ENCODE measurements around the gene ZNF664.

ZNF664 gene

GRCh38 chr12:123942238-123942653, 30.8 kb upstream of the ZNF664 start:
- Histone ChIP-seq H2BK12ac (ENCODE audit: low read length in 2 of 2) (no peak overlapping the region), H3K36me3 (ENCODE audit: control insufficient read depth in 1 of 2, insufficient read depth in 2 of 2, low read depth in 1 of 2, low read length in 2 of 2) (peaks cover 60 to 67% of the 10 kb centered on the region in 2 experiments), H3K27ac (ENCODE audit: low read length, poor library complexity, severe bottlenecking) (peak overlapping the region; percentile 42), H4K8ac (ENCODE audit: low read length) (no peak overlapping the region), H3K23ac (ENCODE audit: low read length in 2 of 2) (no peak overlapping the region), H3K9ac (ENCODE audit: low read length) (no peak overlapping the region), H3K4me1 (ENCODE audit: control insufficient read depth, insufficient read depth, low read depth, low read length) (peaks cover 25% of the 10 kb centered on the region), H2BK120ac (ENCODE audit: low read depth, low read length) (no peak overlapping the region), H2BK5ac (ENCODE audit: low read depth, low read length, poor library complexity, severe bottlenecking) (no peak overlapping the region), H3K4me2 (ENCODE audit: low read length, poor library complexity, severe bottlenecking) (no peak overlapping the region), H3K9me3 (ENCODE audit: control insufficient read depth, low read length) (peaks cover 9% of the 10 kb centered on the region), H2AK5ac (ENCODE audit: low read length, severe bottlenecking) (no peak overlapping the region), H3K14ac (ENCODE audit: low read length in 2 of 2) (no peak overlapping the region), H3K18ac (ENCODE audit: low read depth in 1 of 2, low read length in 2 of 2) (no peak overlapping the region), H3K4me3 (ENCODE audit: insufficient read depth in 1 of 2, low read depth in 1 of 2, low read length in 2 of 2) (no peak overlapping the region), H3K79me1 (replicated peaks; ENCODE audit: low read length, poor library complexity, severe bottlenecking) (peaks cover 31% of the 10 kb centered on the region), H2BK15ac (ENCODE audit: low read depth, poor library complexity, severe bottlenecking) (no peak overlapping the region), H3K4ac (ENCODE audit: low read depth in 1 of 2, low read length in 2 of 2) (no peak overlapping the region), H4K91ac (ENCODE audit: low read length) (no peak overlapping the region), H2AFZ (ENCODE audit: low read depth, low read length) (no peak overlapping the region), H3K27me3 (ENCODE audit: control insufficient read depth in 1 of 2, insufficient read depth in 1 of 2, low read length in 2 of 2) (no peaks in the 10 kb centered on the region)
- WGBS: 78% methylated on average over 9 of the region's 10 CpGs
- peak; percentile 53 for DNase-seq

DNA sequence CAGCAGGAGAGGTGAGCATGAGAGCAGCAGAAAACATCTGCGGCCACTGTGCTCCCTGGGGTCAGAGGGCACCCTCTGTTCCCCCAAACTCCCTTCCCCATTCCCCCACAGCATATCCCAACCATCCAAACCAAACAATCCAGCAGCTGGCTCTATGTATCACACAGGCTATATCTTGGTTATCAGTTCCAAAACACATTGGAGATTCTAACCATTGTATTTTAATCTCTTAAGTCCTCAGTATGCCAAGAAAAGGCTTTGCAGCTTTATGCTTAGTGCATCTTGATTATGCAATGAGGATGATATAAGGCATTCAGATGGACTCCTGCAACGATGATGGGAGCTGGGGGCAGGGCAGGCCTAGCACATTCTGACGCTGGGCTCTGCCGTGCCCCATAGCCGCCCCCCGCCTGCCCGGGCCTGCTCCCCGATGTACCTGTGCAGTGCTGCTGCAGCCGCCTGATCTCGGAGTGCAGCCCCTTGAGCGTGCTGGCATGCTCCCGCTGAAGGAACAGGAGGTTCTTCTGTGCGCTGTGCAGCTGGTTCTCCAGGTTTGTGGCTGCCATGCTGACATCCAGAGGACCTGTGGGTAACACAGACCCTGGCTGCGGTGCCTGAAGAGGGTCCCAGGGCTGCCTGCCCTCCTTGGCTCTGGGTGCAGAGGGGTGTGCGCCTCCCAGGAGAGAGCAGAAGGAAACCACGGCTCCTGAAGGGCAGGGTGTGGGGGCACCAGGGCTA, 29.9 kb upstream of the ZNF664 start:
- no peak overlapping the region for H2BK12ac ChIP-seq (ENCODE audit: low read length in 2 of 2)
- 95% methylated on average over 16 of the region's 16 CpGs for WGBS
- peaks cover 9% of the 10 kb centered on the region for H3K9me3 ChIP-seq (ENCODE audit: control insufficient read depth, low read length)

GRCh38 chr12:123943816-123944215, 29.2 kb upstream of the ZNF664 start:
- Histone ChIP-seq H3K79me1 (replicated peaks; ENCODE audit: low read length, poor library complexity, severe bottlenecking) (peaks cover 34% of the 10 kb centered on the region), H3K9ac (ENCODE audit: low read length) (no peak overlapping the region), H2AFZ (ENCODE audit: low read depth, low read length) (no peak overlapping the region), H3K4me2 (ENCODE audit: low read length, poor library complexity, severe bottlenecking) (no peak overlapping the region), H3K23ac (ENCODE audit: low read length in 2 of 2) (no peak overlapping the region), H2AK5ac (ENCODE audit: low read length, severe bottlenecking) (no peak overlapping the region), H3K14ac (ENCODE audit: low read length in 2 of 2) (no peak overlapping the region), H3K4ac (ENCODE audit: low read depth in 1 of 2, low read length in 2 of 2) (no peak overlapping the region), H3K27me3 (ENCODE audit: control insufficient read depth in 1 of 2, insufficient read depth in 1 of 2, low read length in 2 of 2) (no peaks in the 10 kb centered on the region), H2BK5ac (ENCODE audit: low read depth, low read length, poor library complexity, severe bottlenecking) (no peak overlapping the region), H4K8ac (ENCODE audit: low read length) (no peak overlapping the region), H2BK12ac (ENCODE audit: low read length in 2 of 2) (no peak overlapping the region), H3K18ac (ENCODE audit: low read depth in 1 of 2, low read length in 2 of 2) (no peak overlapping the region), H2BK15ac (ENCODE audit: low read depth, poor library complexity, severe bottlenecking) (no peak overlapping the region), H2BK120ac (ENCODE audit: low read depth, low read length) (no peak overlapping the region), H3K4me3 (ENCODE audit: insufficient read depth in 1 of 2, low read depth in 1 of 2, low read length in 2 of 2) (no peak overlapping the region), H3K27ac (ENCODE audit: low read length, poor library complexity, severe bottlenecking) (no peak overlapping the region), H3K9me3 (ENCODE audit: control insufficient read depth, low read length) (peaks cover 9% of the 10 kb centered on the region), H4K91ac (ENCODE audit: low read length) (no peak overlapping the region), H3K36me3 (ENCODE audit: control insufficient read depth in 1 of 2, insufficient read depth in 2 of 2, low read depth in 1 of 2, low read length in 2 of 2) (peaks cover 57 to 63% of the 10 kb centered on the region in 2 experiments), H3K4me1 (ENCODE audit: control insufficient read depth, insufficient read depth, low read depth, low read length) (peaks cover 18% of the 10 kb centered on the region)
- no peak for DNase-seq
- 87% methylated on average over 5 of the region's 5 CpGs for WGBS

More for the DNA sequence above, 29.9 kb upstream of the ZNF664 start:
- peaks cover 57 to 59% of the 10 kb centered on the region in 2 experiments for H3K36me3 ChIP-seq (ENCODE audit: control insufficient read depth in 1 of 2, insufficient read depth in 2 of 2, low read depth in 1 of 2, low read length in 2 of 2)
- H2AK5ac ChIP-seq (ENCODE audit: low read length, severe bottlenecking): peak overlapping the region; percentile 44
- no peak overlapping the region for H3K23ac ChIP-seq (ENCODE audit: low read length in 2 of 2)
- peaks cover 21% of the 10 kb centered on the region for H3K4me1 ChIP-seq (ENCODE audit: control insufficient read depth, insufficient read depth, low read depth, low read length)
- DNase-seq: no peak
- no peaks in the 10 kb centered on the region for H3K27me3 ChIP-seq (ENCODE audit: control insufficient read depth in 1 of 2, insufficient read depth in 1 of 2, low read length in 2 of 2)
- peak overlapping the region; percentile 48 for H3K27ac ChIP-seq (ENCODE audit: low read length, poor library complexity, severe bottlenecking)
- H2BK5ac ChIP-seq (ENCODE audit: low read depth, low read length, poor library complexity, severe bottlenecking): no peak overlapping the region
- H4K91ac ChIP-seq (ENCODE audit: low read length): no peak overlapping the region
- H3K4me2 ChIP-seq (ENCODE audit: low read length, poor library complexity, severe bottlenecking): peak overlapping the region; percentile 19
- no peak overlapping the region for H3K9ac ChIP-seq (ENCODE audit: low read length)
- peak overlapping the region; percentile 21 for H4K8ac ChIP-seq (ENCODE audit: low read length)
- no peak overlapping the region for H3K4me3 ChIP-seq (ENCODE audit: insufficient read depth in 1 of 2, low read depth in 1 of 2, low read length in 2 of 2)
- H2BK120ac ChIP-seq (ENCODE audit: low read depth, low read length): no peak overlapping the region
- H2AFZ ChIP-seq (ENCODE audit: low read depth, low read length): no peak overlapping the region
- H2BK15ac ChIP-seq (ENCODE audit: low read depth, poor library complexity, severe bottlenecking): no peak overlapping the region
- H3K79me1 ChIP-seq (replicated peaks; ENCODE audit: low read length, poor library complexity, severe bottlenecking): peaks cover 34% of the 10 kb centered on the region
- H3K18ac ChIP-seq (ENCODE audit: low read depth in 1 of 2, low read length in 2 of 2): no peak overlapping the region
- H3K14ac ChIP-seq (ENCODE audit: low read length in 2 of 2): no peak overlapping the region
- H3K4ac ChIP-seq (ENCODE audit: low read depth in 1 of 2, low read length in 2 of 2): no peak overlapping the region

DNA sequence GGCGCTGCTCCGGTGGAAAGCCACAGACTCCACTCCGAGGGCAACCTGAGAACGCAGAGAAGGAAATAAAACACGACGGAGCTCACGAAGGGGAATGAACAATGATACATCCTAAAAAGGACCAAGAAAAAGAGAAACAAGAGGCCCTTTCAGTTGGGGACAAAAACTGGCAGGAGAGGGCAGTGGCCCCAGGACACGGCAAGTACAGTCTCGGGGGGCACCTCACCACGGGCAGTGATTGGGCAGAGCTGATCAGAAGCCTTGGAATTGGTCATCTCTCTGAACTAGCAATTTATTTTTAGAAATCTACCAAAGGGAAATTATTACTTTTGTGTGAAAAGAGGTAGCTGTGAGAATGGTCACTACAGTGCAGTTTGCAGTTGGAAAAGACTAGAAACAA, 28.3 kb upstream of the ZNF664 start:
- no peak for DNase-seq
- no peak overlapping the region for H2AK5ac ChIP-seq (ENCODE audit: low read length, severe bottlenecking)
- no peak overlapping the region for H4K91ac ChIP-seq (ENCODE audit: low read length)
- no peak overlapping the region for H3K14ac ChIP-seq (ENCODE audit: low read length in 2 of 2)
- H3K4me2 ChIP-seq (ENCODE audit: low read length, poor library complexity, severe bottlenecking): no peak overlapping the region
- H3K4me3 ChIP-seq (ENCODE audit: insufficient read depth in 1 of 2, low read depth in 1 of 2, low read length in 2 of 2): no peak overlapping the region
- H3K4ac ChIP-seq (ENCODE audit: low read depth in 1 of 2, low read length in 2 of 2): no peak overlapping the region
- H3K9ac ChIP-seq (ENCODE audit: low read length): no peak overlapping the region
- H3K27me3 ChIP-seq (ENCODE audit: control insufficient read depth in 1 of 2, insufficient read depth in 1 of 2, low read length in 2 of 2): no peaks in the 10 kb centered on the region
- H4K8ac ChIP-seq (ENCODE audit: low read length): no peak overlapping the region
- peaks cover 23% of the 10 kb centered on the region for H3K4me1 ChIP-seq (ENCODE audit: control insufficient read depth, insufficient read depth, low read depth, low read length)
- WGBS: 96% methylated on average over 10 of the region's 10 CpGs
- peaks cover 34% of the 10 kb centered on the region for H3K79me1 ChIP-seq (replicated peaks; ENCODE audit: low read length, poor library complexity, severe bottlenecking)
- no peak overlapping the region for H3K18ac ChIP-seq (ENCODE audit: low read depth in 1 of 2, low read length in 2 of 2)
- peaks cover 52 to 60% of the 10 kb centered on the region in 2 experiments for H3K36me3 ChIP-seq (ENCODE audit: control insufficient read depth in 1 of 2, insufficient read depth in 2 of 2, low read depth in 1 of 2, low read length in 2 of 2)
- H2BK120ac ChIP-seq (ENCODE audit: low read depth, low read length): no peak overlapping the region
- H3K27ac ChIP-seq (ENCODE audit: low read length, poor library complexity, severe bottlenecking): no peak overlapping the region
- no peak overlapping the region for H2BK15ac ChIP-seq (ENCODE audit: low read depth, poor library complexity, severe bottlenecking)
- no peak overlapping the region for H3K23ac ChIP-seq (ENCODE audit: low read length in 2 of 2)
- H2BK12ac ChIP-seq (ENCODE audit: low read length in 2 of 2): no peak overlapping the region
- no peak overlapping the region for H2AFZ ChIP-seq (ENCODE audit: low read depth, low read length)
- H3K9me3 ChIP-seq (ENCODE audit: control insufficient read depth, low read length): peaks cover 9% of the 10 kb centered on the region
- H2BK5ac ChIP-seq (ENCODE audit: low read depth, low read length, poor library complexity, severe bottlenecking): no peak overlapping the region
